SW 1271 (cell line): ENCODE measurements around the gene SLC24A3.

Source experiments
- DNase-seq, 2 experiments: peaks; one replicate each; lab custom pipeline; 2025; lab: John Stamatoyannopoulos, UW

SLC24A3 gene

DNA sequence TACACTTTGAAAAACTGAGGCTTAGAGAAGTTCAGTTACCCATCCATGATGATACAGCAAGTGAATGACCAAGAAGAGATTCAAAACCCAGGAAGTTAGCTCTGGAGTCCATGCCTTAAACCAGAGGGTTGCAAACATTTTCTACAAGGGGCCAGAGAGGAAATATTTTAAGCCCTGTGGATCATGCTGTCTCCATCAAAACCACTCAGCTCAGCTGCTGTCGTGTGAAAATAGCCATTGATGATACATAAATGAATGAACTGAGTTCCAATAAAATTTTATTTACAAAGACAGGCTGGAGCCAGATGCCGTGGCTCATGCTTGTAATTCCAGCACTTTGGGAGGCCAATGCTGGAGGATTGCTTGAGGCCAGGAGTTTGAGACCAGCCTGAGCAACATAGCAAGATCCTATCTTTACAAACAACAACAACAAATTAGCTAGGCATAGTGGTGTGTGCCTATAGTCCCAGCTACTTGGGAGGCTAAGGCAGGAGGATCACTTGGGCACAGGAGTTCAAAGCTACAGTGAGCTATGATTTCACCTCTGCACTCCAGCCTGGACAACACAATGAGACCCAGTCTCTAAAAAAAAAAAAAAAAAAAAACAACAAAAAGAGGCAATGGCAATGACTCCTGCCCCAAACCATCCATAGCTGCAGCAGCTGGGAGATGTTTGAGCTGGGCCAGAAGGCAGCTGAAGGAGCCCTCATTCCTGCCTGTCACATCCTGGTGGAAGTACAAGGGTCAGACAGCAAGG lies 501.6 kb downstream of the SLC24A3 start:
- no peak for DNase-seq

DNA sequence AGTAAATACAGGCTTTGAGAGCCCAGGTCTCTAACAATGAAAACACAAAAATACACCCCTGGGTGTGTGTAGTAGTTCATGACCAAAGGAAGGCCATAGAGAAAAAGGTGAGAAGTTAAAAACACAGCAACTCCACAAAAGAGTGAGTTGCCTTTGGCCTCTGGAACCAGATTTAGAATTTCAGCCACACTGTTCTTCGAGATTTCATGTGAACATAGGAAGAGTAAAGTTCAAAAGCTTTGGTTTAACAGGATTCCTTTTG lies 502.1 kb downstream of the SLC24A3 start:
- no peak for DNase-seq

DNA sequence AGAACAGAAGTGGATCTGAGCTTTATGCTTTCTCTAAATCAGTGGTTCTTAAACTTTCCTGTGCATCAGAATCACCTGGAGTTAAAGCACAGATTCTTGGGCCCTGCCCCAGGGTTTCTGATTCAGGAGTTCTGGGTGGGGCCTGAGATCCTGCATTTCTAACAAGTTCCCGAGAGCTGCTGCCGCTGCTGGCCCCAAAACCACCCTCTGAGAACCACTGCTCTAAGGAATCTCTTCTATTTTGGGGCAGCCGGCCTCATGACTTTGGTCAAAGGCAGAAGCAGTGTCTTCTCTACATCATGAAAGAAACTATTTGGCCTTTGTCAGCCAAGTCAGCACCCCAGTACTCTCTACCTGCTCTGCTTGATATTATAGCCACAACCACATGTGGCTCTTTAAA lies 503.5 kb downstream of the SLC24A3 start:
- DNase-seq: no peak

DNA sequence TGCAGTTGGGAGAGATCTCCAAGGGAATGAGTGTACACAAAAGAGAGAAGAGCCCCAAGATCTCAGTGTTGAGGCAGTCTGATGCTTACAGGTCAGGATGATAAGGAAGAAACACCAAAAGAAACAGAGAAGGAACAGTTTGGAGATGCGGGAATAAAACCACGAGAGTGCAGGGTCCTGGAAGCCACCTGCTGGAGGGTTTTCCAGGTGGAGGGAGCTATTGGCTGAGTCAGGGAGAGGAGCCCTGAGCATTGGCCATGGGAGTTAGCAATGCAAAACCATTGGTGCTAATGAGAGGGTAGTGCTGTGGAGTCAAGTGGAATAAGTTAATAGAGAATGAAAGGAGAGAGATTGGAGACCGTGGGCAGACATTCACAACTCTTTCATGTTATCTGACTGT lies 506.4 kb downstream of the SLC24A3 start:
- DNase-seq: no peak

DNA sequence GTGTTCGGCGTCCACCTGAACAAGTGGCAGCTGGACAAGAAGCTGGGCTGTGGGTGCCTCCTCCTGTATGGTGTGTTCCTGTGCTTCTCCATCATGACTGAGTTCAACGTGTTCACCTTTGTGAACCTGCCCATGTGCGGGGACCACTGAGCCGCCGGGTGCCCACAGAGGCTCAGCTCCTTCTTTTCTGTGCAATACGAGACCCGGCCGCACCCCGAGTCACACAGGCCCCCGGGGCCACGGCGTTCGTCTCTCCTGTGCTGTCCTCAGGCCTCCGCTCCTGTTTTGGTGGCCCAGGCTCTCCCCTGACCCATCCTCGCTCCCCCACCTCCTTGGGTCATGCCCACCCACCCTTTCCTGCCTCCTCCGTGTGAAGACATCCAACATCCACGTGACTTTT lies 508.5 kb downstream of the SLC24A3 start:
- no peak for DNase-seq

DNA sequence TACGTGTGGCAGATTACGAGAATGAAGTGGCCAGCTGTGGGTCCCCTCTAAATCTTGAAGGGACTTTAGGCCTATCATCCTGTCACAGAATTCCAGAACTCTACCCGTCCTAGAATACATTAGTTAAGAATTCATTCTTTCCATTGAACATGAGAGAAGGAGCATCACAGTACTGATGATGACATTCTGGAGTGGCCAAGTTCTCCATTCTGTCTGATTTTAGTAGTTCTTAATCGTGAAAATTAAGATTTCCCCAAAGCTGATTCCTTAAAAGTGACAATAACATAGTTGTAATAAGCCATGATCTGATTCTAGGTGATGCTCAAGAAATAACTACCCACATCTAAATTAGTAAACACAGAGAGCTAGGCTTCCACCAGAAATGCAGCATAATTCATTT lies 510.6 kb downstream of the SLC24A3 start:
- DNase-seq: no peak

DNA sequence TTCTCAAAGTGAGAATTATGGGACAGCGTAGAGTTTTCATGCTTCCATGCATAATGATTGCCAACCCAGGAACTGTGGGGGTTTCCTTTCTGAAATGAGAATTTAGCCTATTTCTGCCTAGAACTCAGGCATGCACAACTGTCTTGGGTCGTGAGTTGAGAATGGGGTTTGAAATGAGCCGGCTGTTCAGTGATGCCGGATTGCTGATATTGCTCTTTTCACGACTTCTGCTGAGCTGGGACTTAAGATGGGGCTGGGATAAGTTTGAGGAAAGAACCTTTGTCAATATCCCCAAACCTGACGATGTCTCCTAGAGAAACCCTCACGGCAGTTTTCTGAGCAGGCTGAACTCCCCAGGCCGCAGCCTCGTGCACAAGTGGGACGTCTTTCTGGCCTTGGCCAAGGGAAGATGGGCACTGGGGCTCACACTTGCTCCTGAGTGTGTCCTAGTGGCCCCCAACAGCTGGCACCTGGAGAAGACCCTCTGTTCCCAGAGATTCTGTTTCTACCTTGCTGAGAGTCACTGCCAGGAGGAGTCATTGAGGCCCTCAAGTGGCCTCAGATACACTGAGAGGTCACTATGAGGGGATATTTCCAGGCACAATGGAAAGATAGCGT lies 511.5 kb downstream of the SLC24A3 start:
- DNase-seq: no peak

DNA sequence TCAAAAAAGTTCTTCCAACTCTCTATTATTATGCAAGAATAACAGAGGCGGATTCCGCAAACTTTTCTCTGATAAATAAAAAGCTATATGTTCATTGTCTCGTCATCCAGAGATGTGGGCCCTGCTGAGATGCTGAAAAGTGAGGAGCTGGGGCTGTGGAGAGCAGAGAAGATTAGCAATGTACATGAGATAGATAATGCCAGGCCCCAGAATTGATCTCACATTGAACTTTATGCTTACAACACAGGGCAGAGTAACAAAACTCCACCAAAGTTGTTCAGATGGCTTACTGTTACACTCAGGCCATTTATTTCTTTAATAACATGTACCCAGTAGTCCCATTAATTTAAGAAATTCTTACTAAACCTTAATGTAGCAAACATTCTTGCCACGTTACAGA lies 512.9 kb downstream of the SLC24A3 start:
- DNase-seq: no peak

DNA sequence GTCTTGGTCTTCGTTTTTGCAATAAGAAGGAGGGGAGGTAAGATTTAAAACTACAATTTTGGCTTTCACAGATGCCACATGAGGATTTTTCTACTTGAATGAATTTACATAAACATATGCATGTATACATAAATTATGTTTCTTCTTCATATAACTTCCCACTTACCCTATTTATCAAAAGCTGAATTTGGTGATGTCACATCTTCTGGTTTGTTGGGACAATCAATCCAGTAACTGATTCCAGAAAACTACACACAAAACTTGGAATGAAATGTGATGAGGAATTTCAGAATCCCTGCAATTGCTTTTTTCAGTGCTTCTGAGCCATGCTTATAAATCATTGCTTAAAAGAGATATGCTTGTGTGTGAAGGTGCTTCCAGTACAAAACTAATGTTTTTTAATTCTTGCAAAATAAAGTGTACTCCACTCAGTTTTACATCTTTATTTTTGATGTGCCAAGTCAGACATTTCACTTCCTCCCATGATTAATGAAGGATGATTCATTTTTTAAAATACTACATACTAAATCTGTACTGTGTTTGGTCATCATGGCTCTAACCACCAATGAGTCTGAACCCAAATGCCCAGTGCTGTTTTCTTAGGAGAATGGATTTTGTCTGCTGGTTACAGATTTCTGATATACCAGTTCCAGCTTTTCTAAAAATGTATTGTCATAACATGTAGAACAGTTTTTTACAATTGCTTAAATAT lies 513.5 kb downstream of the SLC24A3 start:
- no peak for DNase-seq

DNA sequence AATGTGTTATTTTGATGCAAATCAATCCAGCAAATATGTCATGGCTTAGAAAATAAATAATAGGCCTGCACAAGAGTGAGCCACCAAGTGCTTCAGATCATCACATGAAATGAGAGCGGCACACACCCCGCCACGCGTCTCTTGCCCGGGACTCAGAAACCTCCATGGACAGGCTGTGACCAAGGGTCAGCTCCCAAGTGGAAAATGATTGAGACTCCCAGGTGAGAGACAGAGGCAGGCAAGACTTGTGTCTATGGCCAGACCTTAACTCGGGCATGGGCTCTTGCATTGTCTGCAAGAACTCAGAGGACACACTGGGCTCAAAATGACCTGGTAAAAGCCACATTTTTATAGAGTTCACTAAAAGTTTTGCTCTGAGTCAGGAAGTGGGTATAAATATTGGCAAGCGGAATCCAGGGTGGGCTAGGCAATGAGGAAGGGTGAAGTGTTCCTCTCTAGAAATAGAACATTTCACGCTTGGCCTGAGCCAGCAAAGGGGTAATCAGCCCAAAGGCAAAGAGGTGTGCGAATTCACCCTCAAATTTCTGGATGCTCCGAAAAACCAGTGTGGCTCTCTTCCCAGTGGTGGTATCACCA lies 514.9 kb downstream of the SLC24A3 start:
- DNase-seq: no peak

DNA sequence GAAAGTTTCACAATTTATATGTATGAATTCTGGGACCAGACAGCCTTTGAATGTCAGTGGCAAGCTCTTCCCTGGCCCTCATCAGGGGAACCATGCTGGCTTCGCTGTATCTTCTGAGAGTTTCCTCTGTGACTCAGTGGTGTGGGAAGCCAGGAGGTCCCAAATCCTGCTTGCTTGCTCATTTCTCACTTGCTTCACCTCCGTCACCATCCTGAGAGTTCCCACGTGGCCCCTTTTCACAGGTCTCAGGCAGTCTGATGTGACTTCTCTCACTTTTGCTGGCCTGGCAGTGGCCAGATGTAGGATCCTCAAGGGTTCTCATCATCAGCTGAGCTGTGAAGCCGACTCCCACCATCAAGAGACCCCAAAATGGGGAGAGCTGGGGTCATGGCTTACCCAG lies 517.2 kb downstream of the SLC24A3 start:
- no peak for DNase-seq

DNA sequence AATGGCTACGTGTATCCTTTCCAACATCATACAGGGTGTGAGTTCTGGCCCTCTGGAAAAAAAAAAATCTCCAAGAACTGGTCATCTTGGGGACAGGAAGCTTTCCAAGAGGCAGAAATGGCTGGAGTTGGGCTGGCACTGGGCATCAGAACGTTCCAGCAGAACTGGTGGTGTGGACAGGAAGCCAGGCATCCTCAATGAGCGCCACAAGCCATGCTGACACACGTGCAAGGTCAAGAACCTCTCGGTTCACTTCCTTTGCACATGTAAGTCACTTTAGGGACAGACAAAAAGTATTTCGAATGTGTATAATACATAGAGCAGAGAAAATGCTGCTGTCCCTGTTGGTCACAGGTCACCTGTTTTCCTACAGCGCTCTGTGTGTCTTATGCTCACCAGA lies 518.3 kb downstream of the SLC24A3 start:
- no peak for DNase-seq

DNA sequence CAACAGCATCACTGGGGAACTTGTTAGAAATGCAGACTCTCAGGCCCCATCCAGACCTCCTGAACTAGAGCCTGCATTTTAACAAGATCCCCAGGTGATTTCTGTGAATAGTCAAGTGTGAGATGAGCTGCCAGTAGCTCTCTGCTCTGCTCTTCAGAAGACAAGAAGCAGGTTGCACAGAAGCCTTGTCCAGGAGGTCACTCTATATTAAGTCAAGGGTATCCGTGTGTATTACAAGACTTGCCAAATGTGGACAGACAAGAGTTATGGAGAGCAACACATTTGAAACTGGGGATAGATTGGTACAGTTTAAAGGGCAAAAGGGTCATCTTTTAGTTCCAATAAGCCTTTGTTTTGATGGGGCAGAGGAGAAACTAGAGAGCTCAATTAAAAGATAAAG lies 522.4 kb downstream of the SLC24A3 start:
- DNase-seq: no peak

DNA sequence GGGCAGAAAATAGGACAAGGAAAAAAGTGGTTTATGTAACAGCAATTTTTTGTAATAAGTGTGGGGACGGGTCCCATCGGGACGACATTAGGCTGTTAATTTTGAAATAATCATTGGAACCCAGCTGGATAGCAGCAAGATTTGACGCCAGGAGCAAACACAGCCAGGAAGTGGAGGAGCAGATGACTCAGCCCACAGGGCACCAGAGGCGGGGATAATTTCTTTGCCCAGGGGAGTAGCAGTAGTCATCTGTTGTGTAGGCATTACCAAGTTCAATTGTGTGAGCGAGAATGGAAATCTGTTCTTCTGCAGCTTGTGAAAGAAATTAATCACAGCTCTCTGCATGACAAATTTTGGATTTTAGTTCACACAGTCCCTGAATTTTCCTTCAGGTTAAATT lies 523.0 kb downstream of the SLC24A3 start:
- DNase-seq: peak; percentile 29 to 90

DNA sequence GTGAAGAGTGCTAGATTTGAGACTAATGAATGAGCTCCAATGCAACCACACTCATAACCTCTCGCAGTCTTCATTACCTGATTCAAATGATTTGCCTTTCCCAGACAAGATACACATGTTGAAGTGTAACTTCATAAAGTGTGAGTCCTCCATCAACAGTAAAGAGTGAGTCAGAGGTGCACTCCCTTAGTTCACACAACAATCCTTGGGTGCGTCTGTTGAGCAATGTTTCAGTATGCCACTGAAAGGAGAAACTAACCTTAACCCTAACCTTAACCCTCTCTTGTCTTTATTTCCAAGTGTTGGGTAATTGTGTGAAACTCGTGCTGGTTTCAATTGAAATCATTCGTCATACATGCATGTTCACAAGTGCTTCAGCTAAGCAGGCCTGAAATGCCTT lies 524.6 kb downstream of the SLC24A3 start:
- peak in 1 of 2 experiments; percentile 14 for DNase-seq

DNA sequence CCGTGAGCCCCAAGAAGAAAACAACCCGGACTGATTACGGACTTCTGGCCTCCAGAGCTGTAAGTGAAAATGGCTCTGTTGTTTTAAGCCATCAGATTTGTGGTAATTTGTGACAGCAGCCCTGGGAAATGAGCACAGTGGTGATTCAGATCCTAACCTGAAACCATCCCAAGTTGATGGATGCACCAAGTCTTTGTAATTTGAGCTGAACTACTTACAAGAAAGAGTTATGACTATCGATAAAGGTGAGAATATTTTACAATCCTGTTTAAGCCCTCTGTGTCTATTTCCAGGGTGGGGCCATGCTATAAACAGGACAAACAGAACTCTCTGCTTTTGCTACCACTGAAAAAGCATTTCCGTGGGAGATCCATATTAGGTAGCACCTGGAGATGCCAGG lies 526.5 kb downstream of the SLC24A3 start:
- no peak for DNase-seq

DNA sequence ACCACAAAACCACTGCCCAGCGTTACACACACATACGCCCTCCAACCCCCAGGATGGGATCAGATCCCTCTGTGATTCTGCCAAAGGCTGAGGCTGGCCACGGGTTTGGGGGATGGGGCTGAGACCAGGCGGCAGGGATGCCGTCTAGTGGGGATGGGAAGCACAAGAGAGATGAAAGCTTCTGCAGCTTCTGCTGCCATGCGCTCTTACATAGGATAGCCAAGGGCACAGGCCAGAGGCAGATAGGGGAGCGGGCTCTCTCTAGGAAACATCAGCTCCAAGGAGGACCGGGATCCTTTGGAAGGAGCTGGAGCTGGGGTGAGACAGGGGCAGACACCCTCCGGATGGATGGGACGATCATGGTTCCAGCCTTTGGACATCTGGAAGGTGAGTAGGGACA lies 526.9 kb downstream of the SLC24A3 start:
- no peak for DNase-seq

DNA sequence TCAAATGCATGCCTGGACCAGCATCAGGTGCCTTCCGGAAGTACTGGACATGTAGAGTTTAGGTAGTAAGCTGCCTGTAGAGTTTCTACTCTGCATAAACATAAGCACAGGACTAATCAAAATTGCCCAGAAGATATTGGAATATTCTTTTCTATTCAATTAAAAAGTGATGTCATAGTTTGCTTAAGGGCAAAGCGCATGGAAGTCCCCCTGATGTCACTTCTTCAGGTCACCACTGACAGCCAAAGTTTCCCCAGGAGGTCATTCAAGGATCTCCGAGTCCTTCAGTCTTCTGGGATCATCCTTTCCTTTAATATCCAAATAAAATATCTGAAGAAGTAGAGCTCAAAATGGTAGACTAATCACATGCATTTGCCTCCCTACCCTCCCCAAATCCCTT lies 528.1 kb downstream of the SLC24A3 start:
- no peak for DNase-seq

DNA sequence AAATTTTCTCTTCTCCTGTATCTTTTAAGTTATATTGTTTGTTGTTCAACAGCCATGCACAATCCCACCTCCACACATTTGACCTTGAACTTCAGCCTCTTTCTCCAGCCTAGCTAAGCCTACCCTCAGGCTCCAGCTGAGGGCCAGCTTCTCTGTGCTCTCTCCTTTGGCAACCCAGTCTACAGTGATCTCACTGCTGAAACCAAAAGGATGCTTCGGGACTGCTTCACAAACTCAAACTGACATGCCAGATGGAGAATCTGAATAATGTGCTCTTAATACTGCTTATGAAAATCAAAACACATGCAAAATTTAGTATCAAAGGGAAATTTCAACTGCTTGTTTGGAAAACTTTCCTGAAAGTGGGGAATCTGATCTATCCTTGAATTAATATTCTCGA lies 529.5 kb downstream of the SLC24A3 start:
- no peak for DNase-seq

DNA sequence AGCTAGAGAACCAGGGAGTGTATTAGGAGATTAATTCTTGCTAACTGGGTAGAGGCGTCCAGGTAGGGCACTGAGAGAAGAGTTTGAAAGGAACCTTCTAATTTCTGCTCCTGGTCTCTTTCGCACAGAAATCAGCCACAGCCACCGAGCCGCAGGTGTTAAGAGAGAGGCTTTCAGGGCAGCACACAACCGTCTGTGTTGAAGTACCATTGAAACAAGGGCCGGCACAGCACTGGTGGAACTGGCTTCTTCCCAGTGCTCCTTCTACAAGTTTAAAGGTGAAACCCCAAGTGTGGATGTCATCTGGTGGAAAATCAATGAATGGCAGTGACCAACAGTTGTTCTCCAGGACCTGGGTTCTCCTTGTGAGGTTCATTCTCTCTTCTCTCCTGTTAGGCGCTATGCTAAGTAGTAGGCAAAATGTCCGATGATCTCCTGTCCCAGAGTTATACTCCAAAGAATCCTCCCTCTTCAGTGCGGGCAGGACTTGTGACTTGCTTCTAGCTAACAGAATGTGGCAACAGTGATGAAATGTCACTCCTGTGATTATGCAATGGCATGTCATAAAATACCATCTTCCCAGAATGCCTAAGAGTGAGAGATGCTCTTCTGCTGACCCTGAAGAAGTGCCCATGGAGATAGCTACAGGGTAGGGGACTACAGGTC lies 530.7 kb downstream of the SLC24A3 start:
- DNase-seq: no peak

DNA sequence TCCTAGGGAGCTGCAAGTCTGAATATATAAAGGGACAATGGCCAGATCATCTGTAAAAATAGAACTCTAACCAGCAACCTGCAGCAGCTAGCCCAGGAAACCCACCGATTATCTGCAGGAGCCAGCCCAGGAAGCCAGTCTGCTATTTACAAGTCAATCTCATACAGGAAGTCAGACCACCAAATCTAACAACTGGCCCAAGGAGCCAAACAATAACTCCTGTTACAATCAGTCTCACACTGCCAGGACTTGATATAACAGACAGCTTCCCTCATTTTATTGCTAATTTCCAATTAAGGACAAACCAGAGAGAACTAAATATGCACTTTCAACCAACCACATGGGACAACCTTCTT lies 531.2 kb downstream of the SLC24A3 start:
- DNase-seq: no peak

DNA sequence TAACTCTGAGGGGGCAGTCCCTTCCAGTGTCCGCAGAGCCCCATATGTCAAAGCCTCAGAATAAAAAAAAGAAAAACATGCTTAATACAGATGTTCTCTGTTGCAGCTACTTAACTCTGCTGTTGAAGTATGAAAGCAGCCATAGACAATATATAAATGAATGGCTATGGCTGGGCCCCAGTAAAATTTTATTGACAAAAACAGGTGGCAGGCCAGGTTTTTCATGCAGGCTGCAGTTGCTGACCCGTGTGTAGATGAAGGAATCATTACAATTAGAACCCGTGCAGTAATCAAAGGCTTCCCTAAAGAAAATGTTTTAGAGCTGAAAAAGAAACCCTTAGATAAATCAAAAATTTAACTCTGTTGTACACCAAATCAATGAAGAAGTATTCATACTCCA lies 532.7 kb downstream of the SLC24A3 start:
- DNase-seq: no peak

DNA sequence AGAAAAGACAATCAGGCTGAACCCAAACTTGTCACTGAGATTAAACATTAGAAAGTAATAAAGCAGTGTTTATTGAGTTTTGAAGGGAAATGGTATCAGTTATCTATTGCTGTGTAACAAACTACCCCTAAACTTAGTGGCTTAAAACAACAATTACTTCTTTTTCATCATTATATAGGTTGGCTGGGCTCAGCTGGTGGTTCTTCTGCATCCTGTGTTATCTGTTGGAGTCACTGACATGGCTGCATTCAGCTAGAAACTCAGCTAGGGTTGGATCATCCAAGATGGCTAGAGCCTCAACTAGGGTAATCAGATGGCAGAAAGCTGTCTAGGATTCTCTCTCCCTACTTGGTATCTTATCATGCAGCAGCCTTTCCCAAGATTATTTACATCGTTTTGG lies 533.1 kb downstream of the SLC24A3 start:
- no peak for DNase-seq
